DMS114 treated with DMSO at 0.1 percent for 48 hours (cell line): ENCODE data around the gene GAL3ST3.
A peak's percentile ranks its signal among the peaks of the same experiment; 100 is the strongest.
"Not testable (repeated sequence)": the region's sequence is repeated elsewhere in the genome, so short reads cannot be mapped to it uniquely, and the experiment has no call there.

Experiments used
- DNase-seq: peaks from one replicate; lab custom pipeline; 2025; ENCODE audit not compliant: unreplicated experiment; lab: John Stamatoyannopoulos, UW

GAL3ST3 gene

DNA sequence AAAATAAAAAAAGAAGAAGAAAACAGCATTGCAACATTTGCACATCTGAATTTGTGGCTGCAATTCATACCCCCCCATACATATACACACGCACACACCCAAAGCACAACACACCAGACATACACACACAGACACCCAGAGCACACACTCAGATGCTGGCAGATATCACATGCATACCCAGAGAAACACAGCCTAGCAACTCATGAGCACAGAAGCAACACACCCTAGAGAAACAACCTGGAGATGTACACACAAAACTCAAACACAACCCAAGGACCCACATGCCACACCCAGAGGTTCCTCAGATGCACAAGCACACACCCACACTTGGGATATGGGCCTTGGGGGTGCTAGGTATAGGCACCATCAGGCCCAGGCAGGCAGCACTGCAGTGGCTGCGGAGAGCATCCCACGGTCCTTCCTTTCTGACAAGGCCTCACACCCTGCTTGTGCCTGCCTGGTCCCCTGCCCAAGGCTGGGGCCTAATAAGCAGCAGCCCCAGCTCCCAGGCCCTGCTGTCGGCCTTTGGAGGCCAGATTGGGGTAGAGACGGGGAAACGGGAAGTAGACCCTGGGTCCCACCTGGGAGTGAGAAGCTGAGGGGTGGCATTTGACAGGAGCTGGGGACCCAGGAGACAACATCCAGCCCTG lies 34.0 kb downstream of the GAL3ST3 start:
- DNase-seq = no peak

DNA sequence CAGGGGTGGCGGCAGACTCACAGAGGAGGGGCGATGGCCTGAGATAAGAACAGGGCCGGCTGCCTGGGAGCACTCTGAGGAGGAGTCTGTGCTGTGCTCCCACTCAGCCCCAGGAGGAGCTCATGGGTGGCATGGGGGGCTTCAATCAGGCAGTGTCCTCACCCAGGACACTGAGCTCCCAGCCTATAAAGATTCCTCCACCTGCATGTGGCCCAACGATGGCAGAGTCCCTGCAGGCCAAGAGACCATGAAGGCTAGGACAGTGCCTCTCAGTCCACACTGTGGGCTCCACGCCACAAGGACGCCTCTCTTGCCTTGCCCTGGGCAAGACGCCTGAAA lies 35.2 kb downstream of the GAL3ST3 start:
- no peak for DNase-seq

DNA sequence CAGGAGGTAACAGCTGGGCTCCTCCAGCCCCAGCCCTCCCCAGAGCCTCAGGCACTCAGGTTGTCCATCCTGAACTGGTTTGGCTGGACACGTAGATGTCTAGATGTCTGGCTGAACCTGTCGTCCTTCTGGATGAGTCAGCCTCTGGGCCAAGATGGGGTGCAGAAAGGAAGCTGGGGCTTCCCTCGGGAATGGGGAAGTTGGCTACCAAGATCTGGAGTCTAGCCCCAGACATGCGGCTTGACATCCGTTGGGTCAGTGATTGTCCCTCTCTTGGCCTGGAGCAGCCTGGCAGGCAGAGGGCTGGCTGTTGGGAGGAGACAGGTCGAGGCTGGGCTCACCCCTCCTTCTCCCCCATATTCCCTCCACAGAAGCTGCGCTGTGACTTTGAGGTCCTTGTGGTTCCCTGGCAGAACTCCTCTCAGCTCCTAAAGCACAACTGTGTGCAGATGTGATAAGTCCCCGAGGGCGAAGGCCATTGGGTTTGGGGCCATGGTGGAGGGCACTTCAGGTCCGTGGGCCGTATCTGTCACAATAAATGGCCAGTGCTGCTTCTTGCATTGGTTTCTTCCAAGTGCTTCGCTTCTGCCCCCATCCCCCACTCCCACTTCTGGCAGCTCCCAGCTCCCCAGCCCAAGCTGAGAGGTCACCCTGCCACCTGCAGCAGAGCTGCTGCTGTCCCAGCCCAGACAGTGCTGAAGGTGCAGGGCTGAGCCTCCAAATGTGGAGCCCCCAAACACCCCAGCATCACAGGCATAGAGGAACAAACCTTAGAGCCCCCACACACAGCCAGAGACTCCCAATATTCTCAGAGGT lies 35.8 kb downstream of the GAL3ST3 start:
- DNase-seq = no peak

DNA sequence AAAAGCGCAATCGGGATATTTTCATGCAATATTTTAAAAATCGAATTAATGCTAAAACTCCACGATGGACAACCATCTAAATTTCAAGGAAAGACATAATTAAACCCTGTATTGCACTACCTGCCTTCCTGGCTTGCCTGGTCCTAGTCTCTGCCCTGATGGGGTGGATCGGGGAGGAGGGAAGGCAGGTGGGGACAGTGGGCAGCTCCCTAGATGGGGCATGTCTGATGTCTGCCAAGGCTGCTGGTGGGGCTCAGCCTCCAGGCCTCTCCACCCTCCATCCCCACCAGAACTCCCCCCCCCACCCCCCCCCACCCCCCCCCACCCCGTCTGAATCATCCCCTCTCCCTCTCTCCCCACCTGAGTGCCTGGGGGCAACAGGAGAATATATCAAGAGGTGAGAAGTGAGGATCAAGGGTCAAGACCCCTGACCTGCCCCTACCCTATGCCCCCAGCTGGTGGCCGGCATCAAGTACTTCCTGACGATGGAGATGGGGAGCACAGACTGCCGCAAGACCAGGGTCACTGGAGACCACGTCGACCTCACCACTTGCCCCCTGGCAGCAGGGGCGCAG lies 36.5 kb downstream of the GAL3ST3 start:
- no peak for DNase-seq

DNA sequence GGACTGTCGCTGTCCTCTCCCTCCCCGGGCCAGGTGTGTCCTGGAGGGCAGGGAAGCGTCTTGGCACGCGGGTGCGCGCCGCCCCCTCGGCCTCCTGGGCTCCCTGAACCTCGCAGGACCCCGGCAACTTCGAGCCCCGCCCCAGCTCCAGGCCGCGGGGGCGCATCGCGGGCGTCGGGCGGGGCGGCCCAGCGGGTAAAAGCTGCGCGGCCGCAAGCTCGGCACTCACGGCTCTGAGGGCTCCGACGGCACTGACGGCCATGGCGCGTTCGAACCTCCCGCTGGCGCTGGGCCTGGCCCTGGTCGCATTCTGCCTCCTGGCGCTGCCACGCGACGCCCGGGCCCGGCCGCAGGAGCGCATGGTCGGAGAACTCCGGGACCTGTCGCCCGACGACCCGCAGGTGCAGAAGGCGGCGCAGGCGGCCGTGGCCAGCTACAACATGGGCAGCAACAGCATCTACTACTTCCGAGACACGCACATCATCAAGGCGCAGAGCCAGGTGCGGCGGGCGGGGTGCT lies 37.1 kb downstream of the GAL3ST3 start, which contains the start of gene CST6:
CST6 (plus strand) TSS at position 224 of the 519 bp plus-strand sequence; CDS start at position 261, 37 bp downstream.
- DNase-seq = no peak

DNA sequence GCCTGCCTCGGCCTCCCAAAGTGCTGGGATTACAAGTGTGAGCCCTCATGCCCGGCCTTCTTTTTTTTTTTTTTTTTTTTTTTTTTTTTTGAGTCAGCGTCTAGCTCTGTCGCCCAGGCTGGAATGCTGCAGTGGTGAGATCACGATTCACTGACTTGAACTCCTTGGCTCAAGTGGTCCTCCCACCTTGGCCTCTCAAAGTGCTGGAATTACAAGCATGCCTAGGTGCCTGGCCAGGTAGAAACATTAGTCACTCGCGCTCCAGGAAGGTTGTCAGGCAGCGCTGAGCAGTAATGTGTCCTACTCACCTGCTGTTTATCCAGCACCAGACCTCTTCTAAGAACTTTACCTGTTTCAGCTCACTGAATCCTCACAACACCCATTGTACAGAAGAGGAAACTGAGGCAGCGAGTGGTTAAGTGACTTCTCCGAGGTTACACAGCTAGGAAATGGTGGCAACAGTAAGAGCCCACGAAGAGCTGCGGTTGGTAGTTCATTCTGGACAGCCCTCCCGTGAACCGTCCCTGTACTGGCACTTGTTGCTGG lies 37.6 kb downstream of the GAL3ST3 start:
- no peak for DNase-seq

DNA sequence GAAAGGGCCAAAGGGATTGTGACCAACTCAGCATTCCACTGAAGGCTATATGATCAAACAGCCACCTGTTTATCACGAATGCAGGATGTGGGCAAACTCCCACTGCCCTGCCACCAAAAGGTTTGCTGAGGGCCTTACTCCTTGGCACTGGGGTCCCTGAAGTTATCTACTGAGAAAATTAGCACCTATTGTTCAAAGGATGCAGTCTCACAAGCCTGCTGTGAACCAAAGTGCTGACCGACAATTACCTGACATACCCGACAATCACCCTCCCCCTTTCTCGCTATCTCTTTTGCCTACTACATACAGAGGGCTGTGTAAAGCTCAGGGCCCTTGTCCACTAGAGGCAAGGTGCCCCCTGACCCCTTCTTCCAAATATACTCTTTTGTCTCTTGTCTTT lies 38.9 kb downstream of the GAL3ST3 start:
- DNase-seq = not testable (repeated sequence)

DNA sequence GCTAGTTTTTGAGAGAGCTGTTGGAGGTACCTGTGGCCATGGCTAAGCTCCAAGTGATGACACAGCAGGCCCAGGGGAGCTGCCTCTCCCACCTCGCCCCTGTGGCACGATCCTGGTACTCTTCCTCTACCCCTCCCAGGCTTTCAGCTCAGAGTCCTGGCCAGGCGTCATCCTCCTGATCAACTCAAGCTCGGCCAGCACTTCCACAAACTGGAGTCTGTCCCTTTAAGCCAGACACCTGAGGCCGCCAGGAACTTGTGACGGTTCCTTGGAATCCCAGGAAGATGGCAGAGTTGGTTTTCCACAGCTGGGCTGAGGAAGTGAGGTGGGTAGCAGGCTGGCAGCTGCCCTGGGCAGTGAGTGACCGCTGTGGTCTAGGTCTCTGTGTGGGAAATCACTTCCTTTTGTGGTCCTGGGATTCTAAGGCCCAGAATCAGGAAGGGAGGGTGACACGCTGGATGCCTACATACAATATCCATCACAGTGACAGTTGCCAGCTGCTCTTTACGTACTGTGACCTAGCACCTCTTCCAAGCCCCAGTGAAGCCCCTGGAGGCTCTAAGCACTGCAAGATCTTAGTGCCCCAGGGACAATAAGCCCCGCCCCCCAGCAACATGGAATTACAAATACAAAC lies 40.4 kb downstream of the GAL3ST3 start:
- DNase-seq = no peak

DNA sequence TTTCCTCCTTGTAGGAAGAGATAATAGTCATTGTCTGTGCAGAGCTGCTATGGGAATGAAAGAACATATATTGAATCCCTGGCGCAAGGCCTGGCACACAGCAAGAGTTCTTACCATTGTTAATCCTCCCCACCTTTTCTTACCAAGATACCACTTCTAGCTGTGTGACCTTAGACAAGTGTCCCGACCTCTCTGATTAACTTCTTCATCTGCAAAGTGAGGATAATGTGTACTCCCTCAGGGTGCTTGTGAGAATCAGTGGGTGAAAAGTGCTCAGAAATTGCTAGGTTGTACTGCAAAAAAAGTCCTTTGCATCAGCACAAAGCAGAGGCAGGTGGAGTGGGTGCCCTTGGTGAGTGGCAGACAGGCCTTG lies 40.9 kb downstream of the GAL3ST3 start:
- no peak for DNase-seq

DNA sequence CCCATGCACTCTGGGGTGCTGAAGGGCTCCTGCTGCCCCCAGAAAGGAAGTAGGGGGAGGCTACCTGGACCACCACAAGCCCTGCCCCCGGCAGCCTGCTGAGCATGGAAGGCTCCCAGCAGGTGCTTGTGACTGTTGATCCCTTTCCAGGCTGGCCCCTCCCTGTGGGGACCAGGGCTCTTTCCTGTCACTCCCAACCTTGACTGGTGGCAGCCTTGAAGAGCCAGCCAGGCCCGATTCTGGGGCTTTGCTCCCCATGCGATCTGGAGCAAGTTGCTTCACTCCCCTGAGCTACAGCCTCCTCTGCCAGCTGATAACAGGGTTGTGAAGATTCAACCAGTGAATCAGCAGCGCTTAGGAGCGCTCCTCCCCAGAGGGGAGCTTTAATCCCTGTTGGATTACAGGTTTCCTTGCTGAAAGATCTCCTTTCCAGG lies 41.7 kb downstream of the GAL3ST3 start:
- no peak for DNase-seq

DNA sequence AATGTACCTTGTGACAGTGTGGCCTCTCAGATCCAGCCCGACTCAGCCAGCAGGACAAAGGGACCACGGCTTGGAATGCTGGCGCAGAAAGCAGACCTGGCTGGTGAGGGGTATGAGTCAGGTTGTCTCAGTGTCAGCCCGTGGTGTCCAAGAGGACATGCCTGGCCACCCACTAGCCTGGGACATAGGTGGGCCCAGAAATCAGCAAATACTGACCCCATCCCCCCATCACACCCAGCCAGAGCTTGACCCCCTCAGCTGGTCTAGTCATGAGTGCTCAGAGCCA lies 42.1 kb downstream of the GAL3ST3 start:
- DNase-seq = no peak

DNA sequence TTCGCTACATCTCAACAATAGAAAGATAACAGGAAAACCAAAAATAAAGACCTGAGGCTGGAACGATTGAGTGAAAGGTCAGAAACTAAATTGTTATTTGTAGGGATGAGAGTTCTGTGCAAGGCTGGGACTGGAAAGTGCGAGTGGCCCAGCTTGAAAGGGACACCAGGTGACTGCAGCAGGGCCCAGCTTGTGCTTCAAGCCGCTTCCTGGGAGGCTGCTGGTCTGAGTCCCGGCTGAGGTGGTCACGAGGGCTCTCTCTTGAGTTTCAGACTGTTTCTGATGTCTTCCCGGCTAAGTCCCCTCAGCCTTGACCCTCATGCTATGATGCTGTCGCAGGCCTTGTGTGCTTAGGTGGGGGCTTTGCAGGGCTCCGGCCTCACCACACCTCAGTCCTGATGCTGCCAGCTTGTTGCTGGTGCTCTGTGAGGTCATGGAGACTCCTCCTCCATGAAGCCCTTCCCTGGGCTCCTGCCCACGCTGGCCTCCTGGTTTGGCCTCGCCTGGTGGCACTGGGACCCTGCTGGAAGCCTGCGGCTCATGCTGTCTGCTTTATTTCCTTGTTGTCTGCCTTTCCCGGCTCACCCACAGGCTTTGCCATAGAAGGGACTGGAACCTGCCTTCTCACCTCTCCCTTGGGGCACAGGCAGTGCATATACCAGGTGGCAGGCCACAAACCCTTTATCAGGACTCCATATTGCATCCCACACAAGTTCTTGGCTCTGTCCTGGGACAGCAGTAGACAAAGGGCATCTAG lies 42.6 kb downstream of the GAL3ST3 start:
- DNase-seq = no peak

DNA sequence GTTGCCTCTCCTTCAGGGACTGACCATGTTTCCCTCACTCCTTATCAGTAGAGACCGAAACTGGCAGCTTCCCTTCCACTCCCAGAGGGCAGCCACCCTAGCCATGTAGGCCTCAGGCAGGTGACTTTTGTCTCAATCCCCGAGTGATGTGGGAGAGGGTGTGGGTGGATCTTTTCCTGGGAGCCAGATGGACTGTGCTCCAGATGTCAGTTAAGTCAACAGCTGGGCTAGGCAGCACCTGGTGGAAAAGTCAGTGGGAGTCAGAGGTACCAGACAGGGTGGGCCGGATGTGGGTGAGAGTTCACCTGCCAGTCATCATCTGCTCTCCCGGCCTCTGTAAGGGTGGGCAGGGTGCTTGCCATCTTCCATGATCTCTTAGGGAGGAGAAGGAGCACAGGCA lies 44.8 kb downstream of the GAL3ST3 start:
- DNase-seq = no peak

DNA sequence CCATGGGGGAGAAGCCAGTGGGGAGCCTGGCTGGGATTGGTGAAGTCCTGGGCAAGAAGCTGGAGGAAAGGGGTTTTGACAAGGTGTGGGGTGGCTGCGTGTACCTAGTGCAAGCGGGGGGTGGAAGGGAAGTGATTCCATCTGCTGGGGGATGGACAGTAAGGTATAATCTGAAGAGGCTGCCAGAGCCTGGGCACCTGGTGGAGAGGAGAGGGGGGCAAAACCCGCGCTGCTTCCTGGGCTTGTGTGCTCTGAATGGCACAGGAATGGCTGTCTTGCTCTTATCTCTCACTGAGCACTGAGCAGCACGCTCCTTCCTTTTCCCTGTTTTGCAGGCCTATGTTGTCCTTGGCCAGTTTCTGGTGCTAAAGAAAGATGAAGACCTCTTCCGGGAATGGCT lies 45.7 kb downstream of the GAL3ST3 start:
- DNase-seq = no peak

DNA sequence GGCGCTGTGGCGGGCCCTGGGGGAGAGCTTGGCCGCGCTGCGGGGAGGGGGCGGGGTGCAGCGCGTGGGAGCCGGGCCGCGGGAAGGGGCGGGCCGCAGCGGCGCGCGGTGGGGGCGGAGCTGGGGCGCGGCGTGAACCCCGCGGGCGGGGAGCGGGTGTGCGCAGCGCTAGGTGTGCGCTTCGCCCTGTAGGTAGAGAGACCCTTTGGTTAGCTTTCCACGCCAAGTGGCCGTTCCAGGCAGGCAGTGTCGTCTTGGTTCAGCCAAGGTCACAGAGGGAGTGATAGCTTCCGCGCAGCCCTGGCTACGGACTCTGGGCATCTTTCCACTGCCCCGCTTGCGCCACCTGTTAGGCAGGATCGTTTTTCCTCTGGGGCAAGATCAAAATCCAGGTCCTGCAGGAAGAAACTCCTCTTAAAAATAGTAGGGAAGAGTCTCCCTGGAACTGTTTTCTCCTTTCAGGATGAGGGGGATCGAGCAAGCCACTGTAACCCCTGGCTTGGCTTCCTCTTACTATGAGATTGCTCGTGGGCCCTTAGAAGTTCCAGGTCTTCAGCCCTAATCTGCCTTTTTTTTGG lies 46.2 kb downstream of the GAL3ST3 start:
- no peak for DNase-seq

DNA sequence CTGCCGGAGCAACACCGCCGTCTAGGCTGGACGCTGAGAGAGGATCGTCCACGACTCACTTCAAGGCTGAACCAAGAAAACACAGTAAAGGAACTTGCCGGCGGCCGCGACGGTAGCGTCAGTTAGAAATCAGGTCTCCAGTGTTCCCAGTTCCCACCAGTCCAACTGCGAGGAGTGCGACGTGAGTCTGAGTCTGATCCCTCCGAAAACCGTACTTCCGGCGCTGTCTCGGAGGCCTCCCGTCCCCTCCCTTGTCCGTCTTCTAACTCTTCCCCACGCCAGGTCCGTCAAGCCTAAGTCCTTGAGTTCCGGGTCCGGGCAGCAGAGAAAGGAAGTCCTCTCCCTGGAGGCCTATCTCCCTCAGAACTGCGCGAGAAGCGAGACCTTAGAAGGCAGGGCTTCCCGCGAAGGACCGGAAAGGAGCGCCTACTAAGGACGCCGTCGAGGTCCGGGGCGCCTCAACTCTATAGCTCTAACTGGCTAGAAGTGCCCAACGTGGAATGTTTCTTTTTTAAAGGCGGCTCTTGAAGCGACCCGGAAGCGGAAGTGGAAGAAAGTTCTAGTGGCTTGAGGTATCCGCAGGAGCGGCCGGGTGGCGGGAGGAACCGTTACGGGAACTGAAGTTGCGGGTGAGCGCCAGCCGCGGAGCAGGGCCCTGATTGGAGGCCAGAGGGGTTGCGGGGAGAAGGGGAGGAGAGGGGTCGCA lies 46.9 kb downstream of the GAL3ST3 start, which contains the start of the genes BANF1 and EIF1AD:
BANF1 (plus strand) TSS at position 562 of the 706 bp plus-strand sequence. CDS start 748 bp downstream, outside the sequence.
EIF1AD (minus strand) TSS at position 216 of the 706 bp plus-strand sequence. CDS start 1,768 bp downstream, outside the sequence.
- peak; percentile 97 for DNase-seq

DNA sequence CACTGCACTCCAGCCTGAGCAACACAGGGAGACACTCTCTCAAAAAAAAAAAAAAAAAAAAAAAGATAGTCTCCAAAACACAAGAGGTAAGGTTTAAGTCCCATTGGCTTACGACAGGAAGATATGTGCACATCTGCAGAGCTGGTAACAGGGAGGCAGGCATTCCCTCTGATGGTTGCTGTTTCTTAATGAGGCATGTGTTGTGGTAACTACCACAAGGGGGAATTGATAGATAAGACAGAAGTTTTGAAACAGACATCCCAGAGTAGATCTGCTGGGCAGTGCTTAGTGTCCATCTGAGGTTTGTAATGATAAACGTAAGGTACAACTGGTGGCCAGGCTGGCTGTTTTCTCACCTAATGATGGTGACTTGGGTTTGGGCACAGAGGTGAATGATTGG lies 51.7 kb downstream of the GAL3ST3 start:
- no peak for DNase-seq

DNA sequence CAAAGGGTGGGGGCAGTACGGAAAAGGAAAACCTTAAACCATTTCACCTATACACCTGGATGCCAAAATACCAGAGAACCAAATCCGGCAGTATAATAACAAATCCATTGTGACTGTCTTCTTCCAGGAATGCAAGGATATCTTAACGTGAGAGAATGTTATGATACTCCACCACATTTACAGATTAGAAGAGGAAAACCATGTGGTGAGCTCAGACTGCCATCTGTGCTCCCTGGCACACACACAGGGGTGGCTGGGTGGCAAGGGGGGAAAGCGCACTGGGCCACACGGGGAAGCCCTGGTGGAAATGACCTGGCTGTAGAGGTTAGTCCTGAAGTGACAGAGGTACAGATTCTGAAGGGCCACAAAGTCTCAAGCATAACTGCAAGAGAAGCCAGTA lies 56.9 kb downstream of the GAL3ST3 start:
- DNase-seq = no peak
